Left ventricle myocardium inferior (tissue), 1 donor: Measurements from ENCODE around the gene EMCN. TPM values are rescaled to one million over a fixed set of nuclear protein-coding genes. Genes with fewer than 3 reads are reported as not detected.
A peak's percentile ranks its signal among the peaks of the same experiment; 100 is the strongest.

Source experiments
- DNase-seq: peaks from one replicate; pipeline ENCODE4 v3.0.0-alpha.2; 2020
- H3K27ac ChIP-seq: fragments of 200-600 bp; replicated peaks from 2 replicates; pipeline ENCODE4 v1.8.0; 2021
- H3K27me3 ChIP-seq: fragments of 200-600 bp; 2 replicates; pipeline ENCODE4 v1.8.0; 2021; ENCODE audit warnings: low read depth
- H3K36me3 ChIP-seq: fragments of 200-600 bp; 2 replicates; pipeline ENCODE4 v1.8.0; 2021
- H3K4me1 ChIP-seq: fragments of 200-600 bp; 2 replicates; pipeline ENCODE4 v1.8.0; 2021
- H3K4me3 ChIP-seq: fragments of 200-600 bp; 2 replicates; pipeline ENCODE4 v1.8.0; 2021; ENCODE audit warnings: mild to moderate bottlenecking, moderate library complexity
- H3K9me3 ChIP-seq: fragments of 200-600 bp; replicated peaks from 2 replicates; pipeline ENCODE4 v1.8.0; 2021
- intact Hi-C: fragments of 100-400 bp; cut with micrococcal nuclease; formaldehyde crosslinking; loops from one replicate; pipeline ENCODE4 v1.11.0; 2022
- total RNA-seq: library from RNA; stranded (reverse); fragmentation: NEBNext Ultra II Directional; extraction: Animal tissue kit (Norgen Biotek cat#: 25700); gene quantifications from one replicate; pipeline ENCODE4 v1.2.1, GENCODE V29; 2021
- TF ChIP-seq, protein P1 (sequence below): fragments of 200-600 bp; IDR thresholded peaks from 2 replicates; pipeline ENCODE4 v1.8.0; 2021; ENCODE audit warnings: antibody characterized with exemption, mild to moderate bottlenecking, borderline replicate concordance
- donor health status: DM: no; HTN: yes; CAD: no; lungs with severe emphysema.

Gene EMCN
- total RNA-seq, 1 donor from 2014 or later = 43.6 TPM

DNA sequence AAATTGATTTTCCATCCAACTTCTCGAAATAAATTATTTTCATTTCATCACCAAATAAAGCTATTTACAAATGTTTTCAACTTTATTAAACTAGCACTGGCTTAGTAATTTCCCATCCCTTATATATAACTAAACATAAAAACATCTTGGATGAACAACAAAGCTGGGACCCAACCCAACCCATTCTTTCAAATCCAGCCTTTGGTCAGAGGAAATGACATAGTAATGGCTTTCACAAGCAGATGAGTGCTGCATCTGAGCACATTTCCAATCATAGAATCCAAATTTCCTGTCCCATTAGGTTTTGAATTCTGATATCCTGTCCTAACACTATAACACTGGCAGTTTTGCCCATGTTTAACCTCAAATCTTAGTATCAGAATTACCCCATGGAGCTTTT lies 7.9 kb upstream of the EMCN start:
- intact Hi-C loops = no loop called here
- DNase-seq = no peak

DNA sequence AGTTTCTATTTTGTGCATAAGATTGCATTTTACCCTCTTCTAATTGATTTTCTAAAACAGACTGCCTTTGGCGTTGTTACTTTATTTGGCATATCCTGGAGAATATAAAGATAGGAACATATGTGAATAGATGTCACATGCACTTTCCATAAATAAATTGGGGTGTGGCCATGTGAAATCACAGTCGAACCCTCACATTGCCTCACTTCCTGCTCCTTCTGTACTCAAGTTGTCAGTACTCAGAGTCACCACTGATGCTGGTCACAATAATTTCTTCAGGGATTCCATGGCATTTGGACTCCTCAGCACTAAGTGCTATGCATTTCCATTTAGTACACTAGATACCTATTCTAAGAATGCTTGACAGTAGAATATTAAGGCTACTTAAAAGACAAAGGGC lies 1.4 kb upstream of the EMCN start:
- H3K4me1 ChIP-seq = peaks cover 12% of the 10 kb centered on the region
- H3K4me3 ChIP-seq = no peak overlapping the region
- H3K27ac ChIP-seq = peak overlapping the region; percentile 81
- TF ChIP-seq, protein P1, sequence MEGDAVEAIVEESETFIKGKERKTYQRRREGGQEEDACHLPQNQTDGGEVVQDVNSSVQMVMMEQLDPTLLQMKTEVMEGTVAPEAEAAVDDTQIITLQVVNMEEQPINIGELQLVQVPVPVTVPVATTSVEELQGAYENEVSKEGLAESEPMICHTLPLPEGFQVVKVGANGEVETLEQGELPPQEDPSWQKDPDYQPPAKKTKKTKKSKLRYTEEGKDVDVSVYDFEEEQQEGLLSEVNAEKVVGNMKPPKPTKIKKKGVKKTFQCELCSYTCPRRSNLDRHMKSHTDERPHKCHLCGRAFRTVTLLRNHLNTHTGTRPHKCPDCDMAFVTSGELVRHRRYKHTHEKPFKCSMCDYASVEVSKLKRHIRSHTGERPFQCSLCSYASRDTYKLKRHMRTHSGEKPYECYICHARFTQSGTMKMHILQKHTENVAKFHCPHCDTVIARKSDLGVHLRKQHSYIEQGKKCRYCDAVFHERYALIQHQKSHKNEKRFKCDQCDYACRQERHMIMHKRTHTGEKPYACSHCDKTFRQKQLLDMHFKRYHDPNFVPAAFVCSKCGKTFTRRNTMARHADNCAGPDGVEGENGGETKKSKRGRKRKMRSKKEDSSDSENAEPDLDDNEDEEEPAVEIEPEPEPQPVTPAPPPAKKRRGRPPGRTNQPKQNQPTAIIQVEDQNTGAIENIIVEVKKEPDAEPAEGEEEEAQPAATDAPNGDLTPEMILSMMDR = no peak
- H3K9me3 ChIP-seq = peaks cover 2% of the 10 kb centered on the region
- no peaks in the 10 kb centered on the region for H3K36me3 ChIP-seq
- no peak for DNase-seq
- no peaks in the 10 kb centered on the region for H3K27me3 ChIP-seq
- intact Hi-C loops = loop anchor here (10.0 kb wide), 1 partner anchor 136 kb away; no protein-coding TSS in a partner anchor

More for the DNA sequence above, 7.9 kb upstream of the EMCN start:
- Histone ChIP-seq H3K9me3 (peaks cover 42% of the 10 kb centered on the region), H3K27ac (peak overlapping the region; percentile 56), H3K36me3 (no peaks in the 10 kb centered on the region), H3K27me3 (no peaks in the 10 kb centered on the region), H3K4me3 (no peak overlapping the region), H3K4me1 (peaks cover 7% of the 10 kb centered on the region)
- TF ChIP-seq, protein P1 = no peak

DNA sequence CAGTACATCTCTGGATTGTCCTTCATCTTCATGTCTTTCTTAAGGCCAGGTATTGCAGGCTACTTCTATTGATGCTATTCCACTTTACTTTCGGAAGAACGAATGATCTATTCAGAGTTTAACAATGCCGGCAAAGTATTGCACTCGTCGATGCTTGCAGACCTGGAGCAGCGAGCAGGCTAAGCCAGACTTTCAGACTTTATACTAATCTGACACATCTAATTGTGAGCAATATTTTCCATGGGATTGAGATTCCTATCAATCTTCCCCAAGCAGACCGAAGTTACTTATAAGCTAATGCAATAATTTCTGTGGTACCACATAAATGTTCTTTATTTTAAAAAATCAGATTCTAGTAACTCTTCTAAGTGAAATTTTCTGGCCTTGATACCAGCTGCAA lies 1.6 kb downstream of the EMCN start:
- H3K27me3 ChIP-seq = no peaks in the 10 kb centered on the region
- H3K9me3 ChIP-seq = no peaks in the 10 kb centered on the region
- H3K36me3 ChIP-seq = no peaks in the 10 kb centered on the region
- H3K4me3 ChIP-seq = peak overlapping the region; percentile 63
- intact Hi-C loops = loop anchor here (10.0 kb wide), 1 partner anchor 139 kb away; no protein-coding TSS in a partner anchor
- TF ChIP-seq, protein P1 = no peak
- no peak for DNase-seq
- peak overlapping the region; percentile 81 for H3K27ac ChIP-seq
- peaks cover 20% of the 10 kb centered on the region for H3K4me1 ChIP-seq

DNA sequence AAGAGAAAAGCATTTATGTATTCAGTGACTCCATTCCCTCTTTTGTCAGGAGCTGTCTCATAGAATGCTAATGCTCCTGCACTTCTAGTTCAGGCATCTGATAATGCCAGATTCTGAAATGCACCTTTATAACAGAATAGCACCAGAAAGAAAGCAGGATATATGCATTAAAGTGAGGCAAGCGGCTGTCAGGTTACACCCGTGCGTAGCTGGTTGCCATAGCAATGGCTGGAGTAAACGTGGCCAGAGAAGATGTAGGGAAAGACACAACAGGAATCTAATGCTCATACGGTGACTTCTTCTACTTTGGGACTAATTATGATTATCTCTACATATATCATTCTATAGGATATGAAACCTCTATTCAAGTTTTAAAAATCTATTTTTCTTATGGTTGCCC lies 5.9 kb downstream of the EMCN start:
- no peak for DNase-seq
- TF ChIP-seq, protein P1 = no peak
- peak overlapping the region; percentile 63 for H3K4me3 ChIP-seq
- H3K36me3 ChIP-seq = no peaks in the 10 kb centered on the region
- peaks cover 22% of the 10 kb centered on the region for H3K4me1 ChIP-seq
- intact Hi-C loops = loop anchor here (10.0 kb wide), 1 partner anchor 143 kb away; no protein-coding TSS in a partner anchor
- H3K9me3 ChIP-seq = no peaks in the 10 kb centered on the region
- no peak overlapping the region for H3K27ac ChIP-seq
- no peaks in the 10 kb centered on the region for H3K27me3 ChIP-seq

DNA sequence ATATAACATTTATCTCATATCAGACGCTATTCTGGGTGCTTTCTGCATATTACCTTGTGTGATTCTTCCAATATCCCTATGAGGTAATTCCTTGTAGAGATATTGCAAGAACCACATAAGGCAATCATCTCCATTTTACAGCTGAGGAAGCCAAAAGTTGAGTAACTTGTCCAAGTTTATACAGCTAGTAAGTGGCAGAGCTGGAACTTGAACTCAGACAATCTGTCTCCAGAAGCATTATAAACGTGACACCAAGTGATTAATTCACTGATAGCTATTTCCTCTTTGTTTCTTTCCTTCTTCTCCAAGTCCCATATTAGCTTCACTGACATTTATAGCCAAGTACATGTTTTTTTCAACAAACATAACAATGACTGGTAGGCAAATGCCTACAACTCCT lies 7.3 kb downstream of the EMCN start:
- H3K27me3 ChIP-seq = no peaks in the 10 kb centered on the region
- TF ChIP-seq, protein P1 = no peak
- intact Hi-C loops = loop anchor here (10.0 kb wide), 1 partner anchor 144 kb away; no protein-coding TSS in a partner anchor
- H3K36me3 ChIP-seq = no peaks in the 10 kb centered on the region
- H3K4me1 ChIP-seq = peaks cover 22% of the 10 kb centered on the region
- H3K27ac ChIP-seq = no peak overlapping the region
- no peak overlapping the region for H3K4me3 ChIP-seq
- no peak for DNase-seq
- H3K9me3 ChIP-seq = no peaks in the 10 kb centered on the region

DNA sequence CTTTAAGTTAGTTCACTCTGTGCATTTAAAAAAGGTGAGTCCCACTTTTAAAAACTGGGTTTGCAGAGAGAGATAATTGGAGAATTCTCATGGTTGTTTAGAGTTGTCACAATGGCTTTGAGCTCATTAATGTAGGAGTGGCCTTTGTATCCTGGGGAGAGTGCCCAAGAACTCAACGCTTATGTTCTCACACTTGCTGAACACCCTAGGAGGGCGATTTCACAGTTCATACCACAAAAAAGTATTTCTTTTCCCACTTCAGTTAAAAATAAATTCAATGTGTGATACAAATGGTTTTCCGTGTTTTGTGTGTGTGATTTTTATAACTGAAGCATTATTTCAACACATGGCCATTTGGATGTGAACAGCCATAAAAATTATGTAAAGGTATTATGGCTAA lies 8.4 kb downstream of the EMCN start:
- Histone ChIP-seq H3K4me1 (peaks cover 22% of the 10 kb centered on the region), H3K9me3 (peaks cover 2% of the 10 kb centered on the region), H3K27ac (no peak overlapping the region), H3K36me3 (no peaks in the 10 kb centered on the region), H3K27me3 (no peaks in the 10 kb centered on the region), H3K4me3 (no peak overlapping the region)
- intact Hi-C loops = no loop called here
- no peak for DNase-seq
- TF ChIP-seq, protein P1 = no peak
